GM21390 (cell line): ENCODE data around the gene NCF4.

Source experiments
- ATAC-seq: cut with Tn5 transposase; IDR thresholded peaks from one replicate; pipeline ENCODE4 v1.9.1; 2021; ENCODE audit not compliant: unreplicated experiment

The NCF4 gene

GRCh38 chr22:36918586-36919284 is 57.9 kb downstream of the NCF4 start:
- no peak for ATAC-seq

GRCh38 chr22:36921309-36922104 is 60.7 kb downstream of the NCF4 start:
- ATAC-seq = no peak

- no peak for ATAC-seq
These were observed 61.4 kb downstream of the NCF4 start for GRCh38 chr22:36922105-36922608.

GRCh38 chr22:36922711-36923110 is 61.9 kb downstream of the NCF4 start:
- no peak for ATAC-seq

- no peak for ATAC-seq
These were observed 62.5 kb downstream of the NCF4 start for GRCh38 chr22:36923131-36923788.

GRCh38 chr22:36924151-36924698 is 63.4 kb downstream of the NCF4 start:
- ATAC-seq = no peak

- no peak for ATAC-seq
These were observed 64.8 kb downstream of the NCF4 start for GRCh38 chr22:36925388-36926290.

GRCh38 chr22:36926309-36926708 is 65.5 kb downstream of the NCF4 start:
- ATAC-seq = no peak

GRCh38 chr22:36926721-36927435 is 66.1 kb downstream of the NCF4 start:
- ATAC-seq = no peak
